ENCODE results near the gene EMX1.

DNA sequence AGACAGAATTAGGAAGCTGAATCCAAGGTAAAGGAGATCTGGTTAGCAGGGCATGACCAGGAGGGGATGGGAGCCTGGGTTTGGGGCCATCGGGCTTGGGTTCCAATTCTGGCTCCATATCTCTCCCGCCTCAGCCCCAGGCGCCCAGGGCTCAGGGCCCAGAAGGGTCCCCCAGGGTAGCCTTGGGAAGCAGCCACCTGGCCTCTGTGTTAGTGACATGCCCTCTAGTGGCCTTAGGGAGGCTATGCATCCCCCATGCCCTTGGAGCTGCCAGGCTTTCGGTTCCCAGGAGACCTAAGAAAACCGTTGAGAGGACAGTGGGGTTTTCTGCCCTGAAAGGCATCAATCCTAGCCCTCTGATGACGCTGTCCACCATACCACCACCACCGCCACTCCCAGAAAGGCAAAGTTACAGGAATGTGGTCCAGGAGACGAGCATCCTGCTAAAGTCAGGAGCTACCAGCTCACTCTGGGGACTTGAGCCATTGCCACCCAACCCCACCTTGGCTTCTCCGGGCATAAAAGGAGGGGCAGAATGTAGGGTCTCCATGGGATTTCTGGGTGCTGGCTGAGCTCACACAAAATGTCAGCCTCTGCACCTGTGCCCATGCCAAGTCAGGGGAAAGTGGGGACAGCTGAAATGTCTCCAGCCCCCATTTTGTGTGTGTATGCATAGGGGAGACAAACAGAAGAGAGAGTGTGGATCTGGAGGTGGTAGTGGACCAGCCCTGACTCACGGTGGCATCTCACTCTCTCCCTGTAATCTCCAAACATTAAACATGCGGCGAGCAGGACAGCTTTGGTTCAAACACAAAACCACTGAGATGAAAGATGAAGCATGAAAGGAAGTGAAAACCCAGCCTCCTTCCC, 56.5 kb downstream of the EMX1 start:
- TF ChIP-seq ZNF7 (CRISPR knock-in tag; IDR thresholded peaks at IDR 0.05) (no peak), CTCF (CRISPR knock-in tag; IDR thresholded peaks at IDR 0.05) (peak; percentile 93), ZBTB25 (CRISPR knock-in tag; IDR thresholded peaks at IDR 0.05) (no peak), NFYB (CRISPR knock-in tag; IDR thresholded peaks at IDR 0.05) (no peak), SMC3 (IDR thresholded peaks at IDR 0.05; ENCODE audit: low read length) (peak; percentile 72), SALL1 (CRISPR knock-in tag; IDR thresholded peaks at IDR 0.05) (no peak), RNF2 (conservative IDR thresholded peaks at IDR 0.05; ENCODE audit: low read depth) (no peak), PLRG1 (conservative IDR thresholded peaks at IDR 0.05) (no peak), ZBTB8A (CRISPR knock-in tag; IDR thresholded peaks at IDR 0.05; ENCODE audit: borderline replicate concordance, low read depth) (no peak), TOE1 (CRISPR knock-in tag; IDR thresholded peaks at IDR 0.05) (no peak), POLR2A (IDR thresholded peaks at IDR 0.05; ENCODE audit: insufficient read depth in 1 of 2, low read depth in 2 of 2, low read length in 2 of 2) (no peak), RCOR2 (CRISPR knock-in tag; IDR thresholded peaks at IDR 0.05) (no peak)
- TF ChIP-seq, protein P1, sequence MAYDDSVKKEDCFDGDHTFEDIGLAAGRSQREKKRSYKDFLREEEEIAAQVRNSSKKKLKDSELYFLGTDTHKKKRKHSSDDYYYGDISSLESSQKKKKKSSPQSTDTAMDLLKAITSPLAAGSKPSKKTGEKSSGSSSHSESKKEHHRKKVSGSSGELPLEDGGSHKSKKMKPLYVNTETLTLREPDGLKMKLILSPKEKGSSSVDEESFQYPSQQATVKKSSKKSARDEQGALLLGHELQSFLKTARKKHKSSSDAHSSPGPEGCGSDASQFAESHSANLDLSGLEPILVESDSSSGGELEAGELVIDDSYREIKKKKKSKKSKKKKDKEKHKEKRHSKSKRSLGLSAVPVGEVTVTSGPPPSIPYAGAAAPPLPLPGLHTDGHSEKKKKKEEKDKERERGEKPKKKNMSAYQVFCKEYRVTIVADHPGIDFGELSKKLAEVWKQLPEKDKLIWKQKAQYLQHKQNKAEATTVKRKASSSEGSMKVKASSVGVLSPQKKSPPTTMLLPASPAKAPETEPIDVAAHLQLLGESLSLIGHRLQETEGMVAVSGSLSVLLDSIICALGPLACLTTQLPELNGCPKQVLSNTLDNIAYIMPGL (CRISPR knock-in tag; IDR thresholded peaks at IDR 0.05; ENCODE audit: borderline replicate concordance in 1 of 2, low read depth in 1 of 2) = no peak

All from HepG2 (cell line).